Measurements from ENCODE around the gene GATA1.

The GATA1 gene

GRCh38 chrX:48785186-48785539, 1.2 kb upstream of the GATA1 start:
- no peak for DNase-seq (ENCODE audit: low spot score)

- no peak for DNase-seq (ENCODE audit: low spot score)
These were observed 713 bp upstream of the GATA1 start for GRCh38 chrX:48785540-48786214.

DNA sequence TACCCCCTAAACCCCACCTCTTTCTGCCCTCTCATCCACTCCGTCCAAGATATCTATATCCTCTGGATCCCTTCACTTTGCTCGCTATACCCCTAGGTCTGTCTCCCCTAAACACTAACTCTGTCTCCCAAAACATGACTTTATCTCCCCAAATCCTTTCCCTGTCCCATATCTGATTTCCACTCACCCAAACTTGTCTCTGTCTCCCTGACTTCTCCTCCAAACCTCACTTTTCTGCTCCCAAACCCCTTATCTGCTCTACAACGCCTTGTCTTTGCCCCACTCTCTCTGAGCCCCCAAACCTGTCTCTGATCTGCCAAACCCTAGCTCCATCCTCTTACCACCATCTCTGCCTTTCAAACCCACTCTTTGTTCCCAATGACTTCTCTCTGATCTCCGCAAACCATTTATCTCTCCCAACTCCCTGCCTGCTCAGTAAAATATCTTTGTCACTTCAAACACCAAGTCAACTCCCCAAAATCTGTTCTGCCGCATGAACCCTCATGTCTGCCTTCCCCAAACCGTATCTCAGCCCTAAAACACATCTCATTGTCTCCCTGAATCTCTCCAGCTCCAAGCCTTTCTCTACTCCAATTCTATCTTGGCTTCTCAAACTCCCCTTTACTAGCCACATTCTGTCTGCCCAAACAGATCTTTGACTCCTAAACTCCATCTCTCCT, 575 bp downstream of the GATA1 start:
- no peak for DNase-seq (ENCODE audit: low spot score)

DNA sequence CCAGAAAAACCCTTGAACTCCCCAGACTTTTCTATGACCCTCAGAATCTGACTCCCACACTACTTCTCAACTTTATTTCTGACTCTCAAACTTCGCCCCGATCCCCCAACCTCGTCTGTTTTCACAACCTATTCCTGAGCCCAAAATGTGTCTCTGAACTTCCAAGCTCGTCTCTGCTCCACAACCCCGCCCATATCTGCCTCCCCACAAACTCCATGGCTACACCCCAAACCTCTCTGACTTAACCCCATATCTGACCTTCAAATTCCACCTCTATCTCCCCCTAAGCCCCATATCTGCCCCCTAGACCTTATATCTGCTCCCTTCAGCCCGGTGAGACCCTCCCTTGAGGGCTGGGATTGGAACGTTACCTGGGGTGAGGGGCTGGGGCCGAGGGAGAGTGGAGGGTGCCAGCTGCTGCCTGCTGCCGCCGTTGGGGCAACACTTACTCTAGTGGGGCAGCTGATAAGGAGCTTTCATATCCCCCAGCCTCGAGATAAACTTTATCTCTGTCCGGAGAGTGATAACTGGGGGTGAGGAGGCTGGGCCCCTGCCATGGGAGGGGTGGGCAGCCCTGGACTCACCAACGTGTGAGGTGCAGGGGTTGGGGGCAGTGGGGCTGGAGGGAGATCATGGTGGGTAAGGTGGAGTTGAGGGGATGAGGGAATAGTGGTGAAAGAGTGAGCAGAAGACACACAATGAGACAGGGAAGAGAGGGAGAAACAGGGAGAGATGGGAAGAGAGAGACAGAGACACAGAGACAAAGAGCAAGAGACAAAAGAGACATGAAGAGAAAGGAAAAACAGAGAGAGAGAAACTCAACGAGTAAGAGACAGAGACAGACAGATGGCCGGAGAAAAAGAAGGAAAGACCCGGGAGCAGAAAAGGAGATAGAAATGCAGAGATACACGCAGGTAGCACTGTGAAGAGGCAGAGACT, 1.4 kb downstream of the GATA1 start:
- no peak for DNase-seq (ENCODE audit: low spot score)

DNA sequence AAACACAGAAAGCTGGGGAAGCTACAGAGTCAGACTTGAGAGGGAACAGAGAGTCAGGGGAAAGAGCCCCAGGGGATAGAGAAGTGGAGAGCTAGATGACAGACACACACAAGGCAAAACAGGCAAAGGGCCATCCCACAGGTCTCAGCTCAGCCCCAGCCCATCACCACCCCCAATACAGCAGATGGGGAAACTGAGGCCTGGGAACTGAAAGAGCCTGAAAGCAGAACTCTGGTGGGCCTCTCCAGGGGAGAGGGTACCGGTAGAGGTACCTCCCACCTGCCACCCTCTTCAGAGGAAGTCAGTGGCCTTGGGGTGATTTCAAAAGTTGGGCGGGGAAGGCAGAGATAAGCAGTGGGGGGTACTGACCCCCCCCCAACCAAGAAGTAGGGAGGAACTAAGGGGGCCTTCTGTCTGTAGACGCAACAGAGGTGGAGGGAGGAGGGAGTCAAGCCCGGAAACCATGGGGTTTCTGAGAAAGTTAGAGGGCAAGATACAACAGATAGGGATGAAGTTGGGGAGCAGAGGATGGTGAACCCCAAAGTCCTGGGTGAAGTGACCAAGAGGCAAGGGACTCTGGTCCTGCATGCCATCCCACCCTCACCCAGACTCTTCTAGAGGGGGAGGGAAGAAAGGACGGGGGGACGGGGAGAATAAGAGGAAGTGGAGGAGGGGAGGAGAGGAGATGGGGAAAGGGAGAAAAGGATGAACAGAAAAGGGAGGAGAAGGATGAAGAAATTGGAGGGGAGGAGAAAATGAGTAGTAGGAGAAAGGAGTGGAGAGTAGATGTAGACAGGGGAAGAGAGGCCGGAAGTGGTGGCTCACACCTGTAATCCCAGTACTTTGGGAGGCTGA, 3.2 kb downstream of the GATA1 start:
- no peak for DNase-seq (ENCODE audit: low spot score)

GRCh38 chrX:48790477-48790876, 4.1 kb downstream of the GATA1 start:
- DNase-seq (ENCODE audit: low spot score): no peak

DNA sequence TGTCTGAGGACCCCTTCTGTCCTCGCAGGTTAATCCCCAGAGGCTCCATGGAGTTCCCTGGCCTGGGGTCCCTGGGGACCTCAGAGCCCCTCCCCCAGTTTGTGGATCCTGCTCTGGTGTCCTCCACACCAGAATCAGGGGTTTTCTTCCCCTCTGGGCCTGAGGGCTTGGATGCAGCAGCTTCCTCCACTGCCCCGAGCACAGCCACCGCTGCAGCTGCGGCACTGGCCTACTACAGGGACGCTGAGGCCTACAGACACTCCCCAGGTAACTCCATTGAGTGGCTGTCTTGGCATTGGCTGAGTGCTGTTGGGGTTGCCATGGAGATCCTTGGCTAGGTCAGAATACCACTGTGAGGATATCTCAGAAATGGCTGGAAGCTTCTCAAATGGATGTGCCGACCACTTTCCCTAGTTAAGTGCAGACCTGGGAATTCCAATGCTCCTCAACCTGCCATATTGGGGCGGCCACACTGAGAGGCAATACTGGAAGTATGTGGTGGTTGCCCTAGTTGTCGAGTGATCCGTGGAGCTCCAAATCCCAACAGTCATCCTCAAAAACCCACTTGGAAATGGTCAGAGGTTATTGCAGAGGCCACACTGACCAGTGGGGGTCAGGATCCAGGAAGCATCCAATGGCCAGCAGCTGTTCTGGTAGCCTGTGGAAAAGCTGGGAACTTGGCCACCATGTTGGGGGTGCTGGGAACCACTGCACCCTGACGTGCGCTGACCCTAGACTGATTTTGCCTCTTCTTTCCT, 4.9 kb downstream of the GATA1 start:
- no peak for DNase-seq (ENCODE audit: low spot score)

DNA sequence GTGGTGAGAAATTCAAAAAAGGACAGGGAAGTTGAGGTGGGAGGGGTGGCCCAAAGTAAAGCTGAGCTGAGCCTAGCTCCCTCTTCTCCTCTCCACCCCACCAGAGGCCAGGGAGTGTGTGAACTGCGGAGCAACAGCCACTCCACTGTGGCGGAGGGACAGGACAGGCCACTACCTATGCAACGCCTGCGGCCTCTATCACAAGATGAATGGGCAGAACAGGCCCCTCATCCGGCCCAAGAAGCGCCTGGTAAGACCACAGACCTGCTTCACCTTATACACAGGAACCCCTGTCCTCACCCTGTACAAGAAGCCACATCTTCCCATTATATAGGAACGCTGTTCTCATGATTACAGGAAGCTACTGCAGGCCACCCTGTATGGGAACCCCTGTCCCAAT, 5.8 kb downstream of the GATA1 start:
- no peak for DNase-seq (ENCODE audit: low spot score)

GRCh38 chrX:48793935-48794334, 7.5 kb downstream of the GATA1 start:
- DNase-seq (ENCODE audit: low spot score): no peak

DNA sequence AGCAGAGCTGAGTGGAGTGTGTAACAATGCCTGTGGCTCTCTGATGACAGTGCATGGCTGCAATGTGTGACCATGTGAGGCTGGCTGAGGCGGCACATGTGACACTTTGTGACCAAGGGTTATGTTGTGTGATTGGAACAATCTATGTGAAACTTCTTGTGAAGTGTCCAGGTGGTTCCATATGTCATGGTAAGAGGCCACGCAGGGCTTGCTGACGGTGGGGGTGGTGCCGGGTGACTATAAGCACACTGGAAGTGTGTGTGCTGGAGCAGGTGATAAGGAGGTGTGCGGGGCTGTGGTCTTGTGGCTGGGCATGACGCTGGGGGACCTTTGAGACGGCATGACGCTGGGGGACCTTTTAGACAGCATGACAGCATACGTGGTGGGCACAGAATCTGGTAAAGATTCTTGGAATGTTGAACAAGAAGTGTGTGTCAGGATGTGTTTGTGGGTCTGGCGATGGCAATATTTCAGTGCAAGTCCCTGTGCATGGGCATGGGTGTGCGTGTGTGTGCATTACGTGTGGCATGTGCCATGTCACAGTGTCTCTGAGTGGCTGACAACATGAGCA, 8.0 kb downstream of the GATA1 start:
- no peak for DNase-seq (ENCODE audit: low spot score)

- DNase-seq (ENCODE audit: low spot score): peak; percentile 77
These were observed 8.6 kb downstream of the GATA1 start for GRCh38 chrX:48794911-48795515.

GRCh38 chrX:48798318-48798717, 11.9 kb downstream of the GATA1 start:
- DNase-seq (ENCODE audit: low spot score): no peak

DNA sequence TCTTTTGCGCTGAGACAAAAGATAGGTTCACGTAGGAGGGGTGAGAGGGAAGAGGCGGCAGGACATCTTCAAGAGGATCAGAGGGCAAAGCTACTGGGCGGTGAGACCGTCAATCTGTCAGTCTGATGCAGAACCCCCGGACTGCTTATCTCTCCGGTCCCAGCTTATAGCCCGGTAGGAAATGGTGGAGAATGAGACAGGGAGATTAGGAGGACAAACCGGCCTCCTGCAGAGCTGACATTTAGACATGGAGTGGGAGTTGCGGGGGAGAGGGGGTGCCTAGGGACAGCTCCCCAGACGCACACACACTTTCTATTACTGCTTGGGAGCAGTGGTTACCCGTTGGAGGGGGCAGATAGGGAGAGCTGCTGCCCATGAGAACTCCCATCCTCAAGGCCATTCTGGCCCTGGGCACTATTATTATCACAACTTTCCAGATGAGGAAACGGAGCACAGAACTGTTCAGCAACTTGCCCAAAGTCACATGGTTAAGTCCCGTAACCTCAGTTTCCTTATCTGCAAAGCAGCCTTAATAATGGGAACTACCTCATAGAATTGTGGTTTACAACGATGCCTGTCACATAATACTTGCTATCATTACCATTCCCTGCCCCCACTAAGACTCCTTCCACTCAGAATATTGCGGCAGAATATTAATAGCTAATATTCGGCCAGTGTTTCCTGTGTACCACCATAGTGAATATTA, 14.3 kb downstream of the GATA1 start:
- no peak for DNase-seq (ENCODE audit: low spot score)

- peak; percentile 92 for DNase-seq (ENCODE audit: low spot score)
These were observed 15.1 kb downstream of the GATA1 start, which contains the start of gene HDAC6 for GRCh38 chrX:48801280-48802088. Gene HDAC6, plus strand, starts transcription at chrX:48802067. Its CDS starts 626 bp downstream, at chrX:48802693.

DNA sequence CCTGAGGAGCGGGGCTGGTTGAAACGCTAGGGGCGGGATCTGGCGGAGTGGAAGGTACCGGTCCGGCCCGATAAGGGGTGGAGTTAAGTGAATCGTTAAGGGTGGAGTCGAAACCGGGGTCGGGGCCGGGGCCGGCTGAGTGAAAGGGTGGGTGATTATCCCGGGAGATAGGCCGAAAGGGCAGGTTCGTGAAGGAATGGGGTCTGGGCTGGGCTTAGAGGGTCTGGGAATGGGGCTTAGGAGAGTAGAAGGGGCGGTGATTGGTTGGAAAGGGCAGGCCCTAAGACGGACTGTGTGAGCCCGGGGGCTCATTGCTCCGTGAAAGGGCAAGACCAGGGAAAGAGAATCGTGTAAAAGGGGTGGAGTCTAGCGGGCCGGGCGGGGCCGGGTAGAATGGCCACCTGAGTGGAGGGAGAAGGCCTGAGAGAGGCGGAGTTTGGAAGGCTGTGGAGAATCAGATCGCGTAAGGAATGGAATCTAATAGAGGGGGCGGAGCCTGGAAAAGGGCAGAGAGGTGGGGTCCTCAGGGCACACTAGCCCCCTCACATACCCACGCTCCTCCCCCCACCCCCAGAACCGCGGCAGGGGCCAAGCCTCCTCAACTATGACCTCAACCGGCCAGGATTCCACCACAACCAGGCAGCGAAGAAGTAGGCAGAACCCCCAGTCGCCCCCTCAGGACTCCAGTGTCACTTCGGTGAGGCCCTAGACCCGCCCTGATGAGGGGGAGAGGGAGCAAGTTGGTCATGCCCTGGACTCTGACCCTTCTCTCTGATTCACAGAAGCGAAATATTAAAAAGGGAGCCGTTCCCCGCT, 15.9 kb downstream of the GATA1 start:
- peak; percentile 59 for DNase-seq (ENCODE audit: low spot score)

GRCh38 chrX:48802905-48803200, 16.5 kb downstream of the GATA1 start:
- no peak for DNase-seq (ENCODE audit: low spot score)

- no peak for DNase-seq (ENCODE audit: low spot score)
These were observed 19.7 kb downstream of the GATA1 start for GRCh38 chrX:48806081-48806480.

DNA sequence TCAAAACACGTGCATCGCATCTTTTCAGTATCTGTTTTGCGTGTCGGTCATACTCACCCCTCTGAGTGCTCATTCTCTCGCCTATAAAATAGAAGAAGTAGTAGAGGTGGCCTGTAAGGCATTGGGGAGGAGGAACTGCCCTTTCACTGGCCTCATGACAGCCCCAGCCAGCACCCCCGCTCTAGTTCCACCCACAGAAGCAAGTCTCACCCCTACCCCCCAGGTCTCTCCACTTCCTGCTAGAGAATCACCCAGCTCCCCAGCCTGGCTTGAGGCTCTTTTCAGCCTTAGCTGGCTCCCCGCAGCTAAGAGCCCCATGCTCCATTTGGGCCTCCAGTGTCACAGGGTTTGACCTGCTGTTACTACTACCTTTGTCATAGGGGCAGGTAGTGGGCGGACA, 27.3 kb downstream of the GATA1 start:
- no peak for DNase-seq (ENCODE audit: low spot score)

Data from AG08395 (cell line).